ENCODE data around the gene GMFB. TPM values are rescaled to one million over a fixed set of nuclear protein-coding genes. Genes with fewer than 3 reads are reported as not detected.

Gene GMFB
- polyA plus RNA-seq, 1 donor from 2014 or later, result 208 TPM

- H3K36me3 ChIP-seq (ENCODE audit: insufficient read depth, low read length), result no peaks in the 10 kb centered on the region
- no peaks in the 10 kb centered on the region for H3K9me2 ChIP-seq (ENCODE audit: insufficient read depth, low read length)
- H3K9me3 ChIP-seq (ENCODE audit: low read length), result no peaks in the 10 kb centered on the region
- peak within 1 kb of the TSS; percentile 69 for H3K4me2 ChIP-seq (ENCODE audit: low read length)
- no peaks in the 10 kb centered on the region for H3F3A ChIP-seq (ENCODE audit: insufficient read depth, low read length, poor library complexity, severe bottlenecking)
- H3K79me2 ChIP-seq (replicated peaks; ENCODE audit: insufficient read depth, low read length), result peaks cover 36% of the 10 kb centered on the region
- H2AFZ ChIP-seq (ENCODE audit: low read depth, low read length), result peak within 1 kb of the TSS; percentile 86
- H3K4me3 ChIP-seq (ENCODE audit: low read length), result peak within 1 kb of the TSS; percentile 73
- TF ChIP-seq SMC3 (conservative IDR thresholded peaks at IDR 0.05; ENCODE audit: poor library complexity), result peak; percentile 73
- TF ChIP-seq POLR2AphosphoS5 (IDR thresholded peaks at IDR 0.05), result peak; percentile 89
- no peak for TF ChIP-seq TAF1 (IDR thresholded peaks at IDR 0.05; ENCODE audit: low read depth)
- peak; percentile 93 for TF ChIP-seq MXI1 (conservative IDR thresholded peaks at IDR 0.05; ENCODE audit: poor library complexity, severe bottlenecking)
- TF ChIP-seq REST (IDR thresholded peaks at IDR 0.05; ENCODE audit: borderline replicate concordance), result peak; percentile 52
- peak; percentile 71 for TF ChIP-seq EP300 (conservative IDR thresholded peaks at IDR 0.05; ENCODE audit: poor library complexity, severe bottlenecking)
- TF ChIP-seq RAD21 (conservative IDR thresholded peaks at IDR 0.05), result peak; percentile 60
- no peak for TF ChIP-seq EZH2 (IDR thresholded peaks at IDR 0.05; ENCODE audit: borderline replicate concordance, insufficient read depth, low read length, poor library complexity, severe bottlenecking)
- peak; percentile 99 for TF ChIP-seq CTCF (IDR thresholded peaks at IDR 0.05; ENCODE audit: poor library complexity, severe bottlenecking)
- peak within 1 kb of the TSS; percentile 91 for H3K27ac ChIP-seq (ENCODE audit: low read length)
- no peaks in the 10 kb centered on the region for H3K27me3 ChIP-seq (ENCODE audit: insufficient read depth, low read depth, low read length)
- H4K20me1 ChIP-seq (ENCODE audit: insufficient read depth), result no peaks in the 10 kb centered on the region
- peak within 1 kb of the TSS; percentile 92 for H3K9ac ChIP-seq (ENCODE audit: low read length)
These were observed 47.6 kb downstream of the GMFB start, which contains the start of gene CNIH1 for GRCh38 chr14:54440873-54441868. Gene CNIH1, minus strand, starts transcription at chr14:54441374. Its CDS starts 47 bp downstream, at chr14:54441327.

GRCh38 chr14:54440476-54440872 is 48.3 kb downstream of the GMFB start:
- Histone ChIP-seq H3K36me3 (ENCODE audit: insufficient read depth, low read length) (peaks cover 3% of the 10 kb centered on the region), H4K20me1 (ENCODE audit: insufficient read depth) (no peaks in the 10 kb centered on the region), H3K4me3 (ENCODE audit: low read length) (peak overlapping the region; percentile 73), H3K4me2 (ENCODE audit: low read length) (peak overlapping the region; percentile 69), H3K9me3 (ENCODE audit: low read length) (no peaks in the 10 kb centered on the region), H3K9ac (ENCODE audit: low read length) (peak overlapping the region; percentile 92), H3K9me2 (ENCODE audit: insufficient read depth, low read length) (no peaks in the 10 kb centered on the region), H3F3A (ENCODE audit: insufficient read depth, low read length, poor library complexity, severe bottlenecking) (no peaks in the 10 kb centered on the region), H3K27me3 (ENCODE audit: insufficient read depth, low read depth, low read length) (no peaks in the 10 kb centered on the region), H2AFZ (ENCODE audit: low read depth, low read length) (no peak overlapping the region), H3K79me2 (replicated peaks; ENCODE audit: insufficient read depth, low read length) (peaks cover 43% of the 10 kb centered on the region), H3K27ac (ENCODE audit: low read length) (peak overlapping the region; percentile 91)
- no peak for TF ChIP-seq REST (IDR thresholded peaks at IDR 0.05; ENCODE audit: borderline replicate concordance)
- TF ChIP-seq SMC3 (conservative IDR thresholded peaks at IDR 0.05; ENCODE audit: poor library complexity), result no peak
- TF ChIP-seq RAD21 (conservative IDR thresholded peaks at IDR 0.05), result no peak
- no peak for TF ChIP-seq TAF1 (IDR thresholded peaks at IDR 0.05; ENCODE audit: low read depth)
- TF ChIP-seq CTCF (IDR thresholded peaks at IDR 0.05; ENCODE audit: poor library complexity, severe bottlenecking), result no peak
- no peak for TF ChIP-seq EP300 (conservative IDR thresholded peaks at IDR 0.05; ENCODE audit: poor library complexity, severe bottlenecking)
- no peak for TF ChIP-seq POLR2AphosphoS5 (IDR thresholded peaks at IDR 0.05)
- TF ChIP-seq MXI1 (conservative IDR thresholded peaks at IDR 0.05; ENCODE audit: poor library complexity, severe bottlenecking), result no peak
- TF ChIP-seq EZH2 (IDR thresholded peaks at IDR 0.05; ENCODE audit: borderline replicate concordance, insufficient read depth, low read length, poor library complexity, severe bottlenecking), result no peak

All from neural cell (in vitro differentiated cells).